Stimulated activated CD4-positive, alpha-beta T cell treated with anti-CD3 and anti-CD28 coated beads, TNF-alpha, amount 100 ng/mL, for 24 hours (primary cell): ENCODE data around the gene PIK3CB.

Experiments used
- DNase-seq, 3 experiments: peaks; one replicate each; pipeline ENCODE4 v3.0.0-alpha.2; 2020; ENCODE audit warnings: low read depth in 3 of 3

PIK3CB gene

DNA sequence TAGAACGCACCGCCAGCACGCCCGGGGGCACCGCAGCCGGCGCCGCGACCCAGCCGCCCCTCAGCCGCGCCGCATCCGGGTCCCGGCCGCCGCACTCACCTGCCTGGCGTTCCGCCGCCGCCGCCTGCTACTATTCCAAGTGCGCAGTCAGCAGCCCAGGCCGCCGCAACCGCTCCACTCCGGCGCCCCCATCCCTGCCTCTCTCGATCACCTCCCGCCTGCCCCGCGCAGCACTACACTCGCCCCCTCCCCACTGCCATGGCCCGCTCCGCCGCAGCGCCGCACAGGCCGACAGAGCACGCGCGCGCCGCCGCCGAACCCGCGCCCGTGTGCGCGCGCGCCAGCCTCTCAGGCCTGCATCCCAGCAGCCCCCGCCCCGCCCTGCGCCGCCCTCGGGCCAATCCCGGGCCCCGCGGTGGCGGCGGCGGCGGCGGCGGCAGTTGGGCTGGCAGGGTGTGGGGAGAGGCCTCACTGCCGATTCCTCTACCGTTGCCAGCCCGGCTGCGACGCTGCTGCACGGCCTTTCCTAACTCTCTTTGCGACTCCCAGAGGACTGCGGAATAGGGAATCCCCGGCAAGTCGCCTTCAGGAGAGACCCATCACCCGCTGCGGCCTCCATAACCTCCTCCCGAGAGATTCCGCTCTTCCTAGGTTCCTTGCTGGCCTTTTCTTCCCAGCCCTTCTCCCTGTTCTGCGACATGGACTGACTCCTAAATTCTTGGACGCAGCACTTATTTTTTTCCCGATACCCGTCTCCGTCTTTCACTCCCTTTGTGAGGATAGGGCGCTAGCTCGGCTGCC, at the start of gene PIK3CB:
PIK3CB (minus strand) TSS at position 333 of the 801 bp plus-strand sequence. CDS start 75,585 bp downstream, outside the sequence.
- DNase-seq: peak; percentile 77 to 86 (median 81)

DNA sequence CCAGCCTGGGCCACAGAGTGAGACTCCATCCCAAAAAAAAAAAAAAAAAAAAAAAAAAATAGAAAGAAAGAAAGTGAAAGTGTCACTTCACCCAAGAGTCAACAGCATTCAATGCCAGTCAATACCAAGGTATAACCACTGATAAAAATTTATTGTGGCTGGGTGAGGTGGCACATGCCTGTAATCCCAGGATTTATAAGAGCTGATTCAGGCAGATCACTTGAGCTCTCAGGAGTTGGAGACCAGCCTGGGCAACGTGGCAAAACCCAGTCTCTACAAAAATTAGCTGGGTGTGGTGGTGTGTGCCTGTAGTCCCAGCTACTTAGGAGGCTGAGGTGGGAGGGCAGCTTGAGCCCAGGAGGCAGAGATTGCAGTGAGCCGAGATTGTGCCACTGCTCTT, 46.5 kb upstream of the PIK3CB start:
- DNase-seq: no peak

DNA sequence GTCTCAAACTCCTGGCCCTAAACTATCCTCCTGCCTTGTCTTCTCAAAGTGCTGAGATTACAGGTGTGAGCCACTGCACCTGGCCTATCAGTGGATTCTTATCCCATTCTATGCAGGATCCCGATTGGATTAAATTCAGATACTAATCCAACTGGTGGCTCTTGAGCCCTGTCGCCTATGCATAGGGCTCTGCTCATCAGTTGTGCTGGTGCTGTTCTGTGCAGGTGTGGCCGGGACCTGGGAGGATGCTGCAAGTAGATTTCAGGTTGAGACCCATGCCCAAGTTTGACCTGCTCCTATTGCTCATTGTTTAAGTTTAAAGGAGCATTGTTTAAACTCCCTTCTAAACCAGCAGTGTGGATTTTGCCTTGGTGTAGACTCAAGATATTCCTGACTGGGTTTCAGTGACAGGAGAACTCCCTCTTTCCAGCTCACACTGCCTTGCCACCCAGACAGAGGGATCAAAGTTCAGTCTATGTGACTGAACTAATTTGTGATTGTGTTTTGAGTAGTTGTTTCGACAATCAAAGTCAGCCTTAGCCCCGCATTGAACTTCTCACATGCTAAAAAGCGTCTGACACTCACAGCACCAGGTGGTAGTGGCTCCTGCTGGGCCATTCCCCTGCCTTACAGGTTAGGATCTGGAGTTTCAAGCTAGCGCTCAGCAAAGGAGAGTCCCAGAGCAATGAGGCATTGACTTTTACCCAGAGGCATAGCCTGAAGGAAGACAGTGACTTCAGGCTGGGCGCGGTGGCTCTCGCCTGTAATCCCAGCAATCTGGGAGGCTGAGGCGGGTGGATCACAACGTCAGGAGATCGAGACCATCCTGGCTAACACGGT, 45.0 kb upstream of the PIK3CB start:
- no peak for DNase-seq

DNA sequence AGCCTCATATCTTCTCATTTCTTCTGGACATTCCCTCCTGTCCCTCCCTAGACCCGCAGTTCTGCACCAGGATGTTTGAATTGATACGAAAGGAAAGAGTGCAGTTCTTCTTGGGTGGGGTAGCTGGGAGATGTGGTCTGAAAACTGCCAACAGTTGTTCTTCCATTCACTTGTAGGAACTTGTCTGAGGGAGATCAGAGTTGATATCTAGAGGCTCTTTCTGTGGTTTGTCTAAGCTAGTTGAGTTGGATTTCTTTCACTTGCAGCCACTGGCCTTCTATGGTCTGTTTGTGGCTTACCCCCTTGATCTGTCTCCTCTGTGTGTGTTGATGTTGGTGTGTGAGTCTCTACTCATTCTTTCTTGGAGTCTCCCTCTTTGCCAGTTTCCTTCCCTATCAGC, 42.5 kb upstream of the PIK3CB start:
- DNase-seq: no peak

DNA sequence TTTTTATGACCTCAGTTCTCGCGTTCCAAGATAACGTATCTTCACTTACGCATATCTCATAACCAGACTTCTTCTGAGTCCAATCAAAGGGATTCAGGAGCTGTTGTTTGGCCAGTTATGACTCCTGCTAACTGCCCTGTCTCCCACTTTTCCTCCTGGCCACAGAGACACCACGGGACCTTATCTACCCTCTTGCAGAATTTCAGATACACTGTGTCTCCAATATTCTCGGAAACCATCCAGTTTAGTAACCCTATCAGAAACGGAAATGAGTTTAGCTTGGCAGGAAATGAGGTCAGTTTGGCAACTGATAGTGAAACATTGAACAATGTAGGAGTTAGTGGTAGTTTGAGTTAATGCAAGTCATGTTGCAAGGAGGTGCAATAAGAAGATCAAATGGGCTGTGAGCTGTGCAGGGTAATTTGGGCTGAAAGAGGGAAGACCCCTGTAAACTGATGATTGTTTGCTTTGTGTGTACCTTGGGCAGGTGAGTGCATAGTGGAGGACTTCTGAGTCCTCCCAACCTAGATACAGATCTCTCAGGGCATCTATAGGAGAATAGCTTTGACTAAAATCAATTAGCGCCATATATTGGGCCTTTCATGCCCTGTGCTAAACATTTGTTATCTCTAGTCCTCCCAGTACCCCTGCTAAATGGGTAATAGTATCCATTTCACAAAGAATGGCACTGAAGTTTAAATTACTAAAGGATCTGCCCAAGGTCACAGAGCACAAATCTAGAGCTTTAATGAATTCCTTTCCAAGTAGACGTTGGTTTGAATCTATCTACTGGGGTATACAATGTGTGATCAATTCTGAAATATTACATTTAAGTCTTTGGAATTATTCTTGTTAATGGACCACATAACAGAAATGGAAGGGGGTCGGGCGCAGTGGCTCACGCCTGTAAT, 41.3 kb upstream of the PIK3CB start:
- no peak for DNase-seq

DNA sequence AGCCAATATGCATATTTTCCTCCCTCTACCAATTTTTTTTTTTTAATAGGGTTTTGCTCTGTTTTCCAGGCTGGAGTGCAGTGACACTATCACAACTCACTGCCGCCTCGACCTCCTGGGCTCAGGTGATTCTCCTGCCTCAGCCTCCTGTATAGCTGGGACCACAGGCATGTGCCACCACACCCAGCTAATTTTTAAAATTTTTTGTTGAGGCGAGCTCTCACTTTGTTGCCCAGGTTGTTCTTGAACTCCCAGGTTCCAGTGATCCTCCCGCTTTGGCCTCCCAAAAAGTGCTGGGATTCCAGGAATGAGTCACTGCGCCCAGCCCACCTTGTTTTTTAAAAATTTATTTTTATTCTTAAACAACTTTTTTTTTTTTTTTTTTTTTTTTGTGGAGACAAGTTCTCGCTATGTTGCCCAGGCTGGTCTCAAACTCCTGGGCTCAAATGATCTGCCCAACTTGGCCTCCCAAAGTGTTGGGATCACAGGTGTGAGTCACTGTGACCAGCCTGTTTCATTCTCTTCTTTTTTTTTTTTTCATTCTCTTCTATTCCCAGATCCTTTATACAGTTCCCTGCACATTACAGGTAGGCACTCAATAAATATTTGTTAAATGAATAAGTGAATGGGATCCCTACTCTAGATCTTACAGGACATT, 40.5 kb upstream of the PIK3CB start:
- DNase-seq: no peak

DNA sequence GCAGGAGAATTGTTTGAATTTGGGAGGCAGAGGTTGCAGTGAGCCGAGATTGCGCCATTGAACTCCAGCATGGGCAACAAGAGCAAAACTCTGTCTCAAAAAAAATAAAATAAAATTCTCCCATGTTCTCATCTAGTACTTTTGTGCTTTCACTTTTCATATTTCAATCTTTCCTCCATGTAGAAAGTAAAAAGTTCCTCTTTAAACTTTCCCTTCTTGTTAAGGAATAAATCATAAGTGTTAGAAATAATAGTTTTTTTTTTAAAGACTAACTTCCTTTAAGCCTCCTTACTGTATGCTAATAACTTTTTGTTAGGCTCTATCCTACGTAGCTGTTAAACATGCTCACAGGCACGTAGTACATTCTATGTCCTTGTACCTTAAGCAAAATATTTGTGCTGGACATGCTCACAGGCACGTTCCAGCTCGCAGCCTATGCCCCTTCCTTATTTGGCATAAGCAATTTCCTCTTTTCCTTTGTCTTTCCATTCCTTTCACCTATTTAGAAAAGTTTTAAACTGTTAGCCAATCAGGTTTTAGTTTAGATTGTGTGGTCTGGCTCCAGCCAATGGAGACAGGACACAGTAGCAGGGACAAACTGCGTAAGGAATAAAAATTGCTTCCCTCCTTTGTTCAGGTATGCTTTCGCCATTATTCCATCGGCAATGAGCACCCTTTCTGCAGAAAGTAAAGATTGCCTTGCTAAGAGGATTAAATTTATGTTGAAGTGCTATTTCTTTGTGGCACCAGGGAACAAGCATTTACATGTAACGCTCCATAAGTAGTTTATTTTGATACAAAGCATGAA, 38.9 kb upstream of the PIK3CB start:
- no peak for DNase-seq

DNA sequence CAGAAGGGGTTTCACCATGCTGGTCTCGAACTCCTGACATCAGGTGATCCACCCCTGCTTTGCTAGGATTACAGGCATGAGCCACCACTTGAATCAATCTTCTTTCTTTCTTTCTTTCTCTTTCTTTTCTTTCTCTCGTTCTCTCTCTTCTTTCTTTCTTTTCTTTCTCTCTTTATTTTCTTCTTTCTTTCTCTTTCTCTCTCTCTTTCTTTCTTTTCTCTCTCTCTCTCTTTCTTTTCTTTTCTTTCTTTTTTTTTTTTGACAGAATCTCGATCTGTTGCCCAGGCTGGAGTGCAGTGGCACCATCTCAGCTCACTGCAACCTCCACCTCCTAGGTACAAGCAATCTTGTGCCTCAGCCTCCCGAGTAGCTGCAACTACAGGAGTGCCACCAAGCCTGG, 37.9 kb upstream of the PIK3CB start:
- no peak for DNase-seq

DNA sequence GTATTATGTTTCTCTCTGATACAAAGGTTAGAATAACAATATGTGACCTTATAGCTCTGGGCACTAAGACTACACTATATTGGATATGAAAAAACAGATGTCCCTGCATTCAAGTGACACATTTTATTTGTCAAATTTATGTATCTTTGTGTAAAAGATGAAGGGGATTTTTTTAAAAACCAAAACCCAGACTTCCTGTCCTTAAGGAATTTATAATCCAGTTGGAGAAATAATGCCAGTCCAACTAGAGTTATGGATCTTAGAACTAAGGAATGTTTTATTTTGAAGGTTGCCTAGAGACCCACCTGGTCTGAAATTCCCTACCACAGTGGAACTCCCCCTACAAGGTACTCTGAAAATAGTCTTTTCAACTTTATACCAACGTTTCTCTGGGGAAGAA, 33.3 kb upstream of the PIK3CB start:
- no peak for DNase-seq

DNA sequence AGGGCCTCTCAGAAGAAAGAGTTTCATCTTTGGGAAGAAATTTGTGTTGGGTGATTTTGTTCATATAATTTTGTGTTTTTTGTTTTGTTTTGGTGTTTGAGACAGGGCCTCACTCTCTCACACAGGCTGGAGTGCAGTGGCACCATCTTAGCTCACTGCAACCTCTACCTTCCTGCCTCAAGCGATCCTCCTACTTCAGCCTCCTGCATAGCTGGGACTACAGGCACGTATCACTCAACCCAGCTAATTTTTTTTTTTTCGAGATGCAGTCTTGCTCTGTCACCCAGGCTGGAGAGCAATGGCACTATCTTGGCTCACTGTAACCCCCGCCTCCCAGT, 29.0 kb upstream of the PIK3CB start:
- DNase-seq: no peak

DNA sequence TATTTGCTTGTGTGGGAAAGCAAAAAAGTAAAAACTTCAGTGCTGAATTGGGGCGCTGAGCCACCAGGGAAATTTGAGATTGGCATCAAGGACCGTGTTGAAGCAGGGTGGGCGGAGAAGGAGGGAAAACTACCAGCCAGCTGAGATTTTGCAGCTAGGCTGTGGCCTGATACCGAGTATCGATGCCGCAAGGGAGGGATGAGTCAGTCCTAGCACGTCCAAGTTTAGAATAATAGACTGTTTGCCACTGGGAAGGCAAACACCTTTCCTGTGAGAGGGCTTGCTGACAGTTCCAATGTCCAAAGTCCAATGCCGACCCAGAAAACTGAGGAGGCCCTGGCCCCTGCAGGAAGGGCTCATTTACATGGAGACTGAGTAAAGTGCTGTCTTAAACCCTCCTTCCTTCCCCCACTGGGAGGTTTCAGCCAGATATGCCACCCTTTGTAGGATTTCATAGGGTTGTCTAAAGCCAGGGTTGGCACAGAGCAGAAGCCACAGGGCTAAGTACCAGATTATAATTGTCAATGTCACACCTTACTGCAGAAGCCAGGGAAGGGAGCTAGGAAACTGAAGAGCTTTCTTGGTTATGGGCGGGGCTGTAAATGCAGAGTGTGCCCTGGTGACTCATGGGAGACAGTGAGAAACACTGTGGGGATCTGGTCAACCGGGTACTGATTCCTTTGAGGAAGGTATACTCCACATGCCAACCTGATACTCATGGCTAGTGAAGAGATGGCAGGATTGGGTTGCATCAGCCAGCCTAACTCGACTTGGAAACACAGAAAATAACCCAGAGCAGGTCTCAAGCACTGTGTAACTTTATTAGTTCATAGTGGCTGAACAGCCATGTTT, 28.4 kb upstream of the PIK3CB start:
- DNase-seq: no peak

DNA sequence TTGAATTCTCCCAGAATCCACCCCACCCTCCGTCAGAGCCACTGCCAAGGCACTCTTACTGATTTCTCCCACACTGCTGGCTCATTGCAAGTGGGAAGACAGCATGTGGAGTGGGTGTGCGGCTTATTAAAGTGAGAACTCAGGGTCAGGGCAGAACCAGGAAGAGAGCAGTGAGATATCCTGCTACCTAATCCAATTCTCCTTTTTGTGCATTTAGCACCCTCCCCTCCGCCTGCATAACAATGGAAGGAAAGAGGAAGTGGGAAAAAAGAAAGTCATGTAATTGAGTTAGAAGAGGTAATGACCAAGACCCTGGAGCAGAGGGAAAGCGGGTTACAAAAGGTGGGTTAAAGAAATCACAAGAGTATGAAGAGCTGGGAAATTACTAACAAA, 27.8 kb upstream of the PIK3CB start:
- no peak for DNase-seq

DNA sequence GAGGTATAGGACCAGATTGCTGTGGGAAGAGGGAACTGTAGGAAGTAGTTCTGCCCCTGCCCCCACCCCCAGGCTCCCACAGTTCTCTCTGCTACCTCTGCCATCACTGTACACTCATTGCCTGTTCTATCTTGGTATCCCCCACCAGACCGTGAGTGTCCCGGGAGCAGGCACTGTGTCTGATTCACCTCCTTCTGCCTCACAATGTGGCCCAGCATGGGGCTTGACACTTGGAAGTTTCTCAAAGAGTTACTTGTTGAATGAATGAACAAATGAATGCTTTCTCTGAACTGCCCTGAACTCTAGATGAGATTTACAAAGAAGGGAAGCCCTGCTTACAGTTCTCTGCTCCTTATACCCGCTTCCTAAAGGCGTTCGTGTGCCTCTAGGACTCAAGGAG, 27.1 kb upstream of the PIK3CB start:
- no peak for DNase-seq

DNA sequence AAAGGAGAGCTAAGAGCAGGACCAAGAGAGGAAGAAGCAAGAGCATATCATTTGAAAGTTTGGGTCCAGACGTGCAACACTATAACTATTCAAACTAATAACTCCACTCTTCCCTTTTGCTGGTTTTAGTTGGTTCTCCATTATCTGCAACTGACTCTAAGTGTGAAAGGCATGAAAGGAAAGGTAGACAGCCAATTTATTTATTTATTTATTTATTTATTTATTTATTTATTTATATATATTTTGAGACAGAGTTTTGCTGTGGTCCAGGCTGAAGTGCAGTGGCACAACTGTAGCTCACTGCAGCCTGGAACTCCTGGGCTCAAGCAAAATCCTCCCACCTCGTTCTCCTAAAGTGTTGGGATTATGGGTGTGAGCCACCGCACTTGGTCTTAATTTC, 22.1 kb upstream of the PIK3CB start:
- no peak for DNase-seq

DNA sequence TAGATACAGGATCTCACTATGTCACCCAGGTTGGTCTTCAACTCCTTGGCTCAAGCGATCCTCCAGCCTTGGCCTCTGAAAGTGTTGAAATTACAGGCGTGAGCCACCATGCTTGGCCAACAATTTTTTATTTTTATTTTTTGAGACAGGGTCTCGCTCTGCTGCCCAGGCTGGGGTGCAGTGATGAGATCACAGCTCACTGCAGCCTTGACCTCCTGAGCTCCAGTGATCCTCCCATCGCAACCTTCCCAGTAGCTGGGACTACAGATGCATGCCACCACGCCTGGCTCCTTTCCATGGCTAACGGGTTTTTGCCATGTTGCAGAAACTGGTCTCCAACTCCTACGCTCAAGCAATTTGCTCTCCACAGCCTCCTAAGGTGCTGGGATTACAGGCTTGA, 20.2 kb upstream of the PIK3CB start:
- DNase-seq: no peak

DNA sequence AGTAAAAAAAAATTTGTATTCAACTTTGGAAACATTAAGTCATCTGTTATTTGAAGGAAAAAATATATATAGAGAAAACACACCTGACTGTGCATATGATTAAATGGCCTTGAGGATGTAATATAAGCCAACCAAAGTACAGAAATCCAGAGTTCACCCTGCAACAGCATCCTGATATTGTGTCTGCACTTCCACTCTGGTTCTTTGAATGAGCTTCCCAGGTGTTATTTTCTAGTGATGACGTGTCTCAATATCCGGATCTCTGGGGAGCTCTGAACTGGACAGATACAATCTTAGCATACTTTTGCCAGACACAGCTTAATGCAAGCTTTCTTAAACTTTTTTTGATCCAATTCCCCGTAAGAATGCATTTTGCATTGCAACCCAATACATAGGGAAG, 19.5 kb upstream of the PIK3CB start:
- no peak for DNase-seq

DNA sequence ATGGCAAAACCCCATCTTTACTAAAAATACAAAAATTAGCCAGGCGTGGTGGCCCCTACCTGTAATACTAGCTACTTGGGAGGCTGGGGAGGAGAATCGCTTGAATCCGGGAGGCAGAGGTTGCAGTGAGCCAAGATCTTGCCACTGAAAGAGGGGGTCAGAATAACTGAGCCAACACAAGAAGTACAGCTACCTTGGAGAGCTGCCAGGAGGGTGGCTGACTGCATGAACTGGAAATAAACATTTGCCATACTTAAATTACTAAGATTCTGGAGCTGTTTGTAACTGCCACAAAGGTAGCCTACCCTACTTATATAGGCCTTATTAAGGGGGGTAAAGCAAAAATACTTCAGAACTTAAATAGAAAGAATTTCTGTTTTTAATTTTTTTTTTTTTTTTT, 15.4 kb upstream of the PIK3CB start:
- no peak for DNase-seq

DNA sequence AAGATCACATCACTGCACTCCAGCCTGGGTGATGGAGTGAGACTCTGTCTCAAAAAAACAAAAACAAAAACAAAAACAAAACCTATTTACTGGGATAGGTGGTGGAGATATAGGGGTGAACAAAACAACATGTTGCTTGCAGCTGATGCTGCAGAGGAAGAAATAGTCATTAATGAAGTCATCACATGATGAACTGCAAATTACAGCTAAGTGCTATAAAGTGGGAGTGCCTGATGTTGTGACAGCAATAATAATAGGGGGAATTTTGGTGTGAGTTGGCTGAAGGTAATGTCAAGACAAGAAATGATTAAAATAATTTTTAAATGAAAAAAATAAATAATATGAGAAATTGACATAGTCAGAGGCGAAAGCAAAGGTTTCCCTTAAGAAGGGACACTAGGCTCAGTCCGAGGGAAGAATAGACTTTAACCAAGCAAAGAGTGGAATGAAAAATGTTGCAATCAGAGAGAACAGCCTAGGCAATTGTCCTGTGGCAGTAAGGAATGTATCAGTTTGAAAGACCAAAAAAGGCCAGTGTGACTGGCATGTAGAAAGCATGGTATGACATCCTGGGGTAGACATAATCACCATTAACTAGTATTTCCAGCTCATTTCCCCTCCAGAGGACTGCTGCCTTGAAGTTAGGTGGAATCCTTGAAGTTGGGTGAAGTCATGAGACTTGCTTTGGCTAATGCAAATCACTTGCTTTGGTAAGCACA, 14.7 kb upstream of the PIK3CB start:
- no peak for DNase-seq

DNA sequence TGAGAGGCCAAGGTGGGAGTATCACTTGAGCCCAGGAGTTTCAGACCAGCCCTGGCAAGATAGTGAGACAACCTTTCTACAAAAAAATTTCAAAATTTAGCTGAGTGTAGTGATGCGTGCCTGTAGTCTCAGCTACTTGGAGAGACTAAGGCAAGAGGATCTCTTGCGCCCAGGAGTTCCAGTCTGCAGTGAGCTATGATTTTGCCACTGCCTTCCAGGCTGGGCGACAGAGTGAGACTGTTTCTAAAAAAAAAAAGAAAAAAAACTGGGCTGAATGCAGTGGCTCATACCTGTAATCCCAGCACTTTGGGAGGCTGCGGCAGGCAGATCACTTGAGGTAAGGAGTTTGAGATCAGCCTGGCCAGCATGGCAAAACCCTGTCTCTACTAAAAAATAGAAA, 14.0 kb upstream of the PIK3CB start:
- DNase-seq: no peak
